ENCODE measurements around the gene SNX30.
"Not testable (repeated sequence)": the region's sequence is repeated elsewhere in the genome, so short reads cannot be mapped to it uniquely, and the experiment has no call there.

Gene SNX30

DNA sequence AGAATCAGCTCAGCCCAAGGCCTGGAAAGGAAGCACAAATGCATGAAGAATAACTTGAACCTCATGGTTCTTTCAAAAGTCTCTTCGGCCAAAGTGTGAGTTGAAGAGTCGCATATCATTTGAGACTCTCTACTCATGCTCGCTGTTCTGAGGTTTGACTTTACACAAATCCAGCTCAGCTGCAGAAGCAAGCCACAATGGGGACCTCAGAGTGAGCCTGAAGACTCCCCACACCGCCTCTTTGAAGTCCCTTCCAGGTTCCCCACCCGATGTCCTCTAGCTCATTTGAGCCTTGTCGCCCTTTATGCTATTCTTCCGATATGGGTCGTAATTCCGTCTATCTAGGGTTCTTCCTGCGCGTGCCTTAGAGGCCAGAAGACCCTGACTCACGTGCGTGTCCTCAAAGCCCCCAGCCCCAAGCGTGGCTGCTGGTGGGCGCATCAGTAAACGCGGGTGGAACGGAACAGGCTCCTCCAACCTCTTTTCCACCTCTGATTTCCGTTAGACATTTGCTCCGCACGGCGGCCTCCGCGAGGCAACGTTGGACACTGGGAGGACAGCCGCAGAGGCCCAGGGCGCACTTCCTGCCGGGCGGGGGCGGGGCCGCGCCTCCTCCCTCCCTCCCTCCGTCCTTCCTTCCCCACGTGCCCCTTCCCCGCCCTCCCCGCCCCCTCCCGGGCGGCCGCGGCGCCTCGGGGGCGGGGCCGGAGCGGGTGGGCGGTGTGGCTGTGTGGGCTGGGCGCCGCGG lies at the start of gene SNX30:
SNX30 (plus strand) TSS at position 745 of the 748 bp plus-strand sequence. CDS start 242 bp downstream, outside the sequence.
- peak; percentile 16 for DNase-seq

DNA sequence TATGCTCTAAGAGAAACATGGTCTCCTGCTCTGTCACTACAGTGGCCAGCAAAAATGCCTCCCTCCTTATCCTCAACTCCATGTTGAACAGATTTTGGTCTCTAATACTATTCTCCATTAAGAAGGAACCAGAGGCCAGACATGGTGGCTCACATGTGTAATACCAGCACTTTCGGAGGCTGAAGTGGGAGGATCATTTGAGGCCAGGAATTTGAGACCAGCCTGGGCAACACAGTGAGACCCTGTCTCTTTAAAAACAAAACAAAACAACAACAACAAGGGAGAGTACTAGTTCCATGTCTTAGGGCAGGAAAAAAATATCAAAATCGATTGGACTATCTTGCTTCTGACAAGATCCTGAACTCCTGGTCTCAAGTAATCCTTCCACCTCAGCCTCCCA lies 47.3 kb upstream of the SNX30 start:
- DNase-seq: no peak

DNA sequence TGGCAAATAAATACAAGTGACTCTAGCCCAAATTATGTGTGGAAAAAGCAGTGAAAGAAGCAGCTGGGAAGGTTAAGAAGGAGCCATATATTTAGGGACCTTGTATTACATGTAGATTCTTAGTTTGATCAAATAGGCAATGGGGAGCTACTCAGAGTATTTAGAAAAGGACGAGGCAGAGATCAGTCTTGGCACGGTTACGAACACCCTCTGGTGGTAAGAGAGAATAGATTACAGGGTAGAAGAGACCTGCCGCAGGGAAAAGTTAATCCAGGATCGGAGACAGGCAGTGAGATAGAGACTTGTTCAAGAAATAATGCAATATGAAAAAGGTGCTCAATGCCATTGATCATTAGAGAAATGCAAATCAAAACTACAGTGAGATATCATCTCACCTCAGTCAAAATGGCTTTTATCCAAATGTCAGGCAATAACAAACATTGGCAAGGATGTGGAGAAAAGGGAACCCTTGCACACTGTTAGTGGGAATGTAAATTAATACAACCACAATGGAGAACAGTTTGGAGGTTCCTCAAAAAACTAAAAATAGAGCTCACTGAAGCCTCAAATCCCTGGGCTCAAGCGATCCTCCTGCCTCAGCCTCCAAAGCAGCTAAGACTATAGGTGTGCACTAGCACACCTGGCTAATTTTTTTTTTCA lies 44.7 kb upstream of the SNX30 start:
- DNase-seq: no peak

- DNase-seq: no peak
Measured at GRCh38 chr9:112711050-112711689, 39.4 kb upstream of the SNX30 start.

DNA sequence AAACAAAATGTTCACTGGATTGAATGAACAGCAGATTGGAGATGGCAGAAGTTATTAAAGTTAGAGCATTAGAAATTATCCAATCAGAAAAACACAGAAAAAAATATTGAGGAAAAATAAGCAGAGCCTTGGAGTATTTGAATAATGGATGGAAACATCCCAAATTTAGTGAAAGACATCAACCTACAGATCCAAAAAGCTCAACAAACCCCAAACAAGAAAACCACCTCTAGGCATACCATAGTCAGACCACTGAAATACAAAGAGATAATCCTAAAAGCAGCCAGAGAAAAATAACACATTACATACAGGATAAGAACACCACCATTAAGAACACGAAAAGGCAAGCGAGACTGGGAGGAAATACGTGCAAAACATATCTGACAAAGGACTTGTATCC lies 37.9 kb upstream of the SNX30 start:
- DNase-seq: no peak

DNA sequence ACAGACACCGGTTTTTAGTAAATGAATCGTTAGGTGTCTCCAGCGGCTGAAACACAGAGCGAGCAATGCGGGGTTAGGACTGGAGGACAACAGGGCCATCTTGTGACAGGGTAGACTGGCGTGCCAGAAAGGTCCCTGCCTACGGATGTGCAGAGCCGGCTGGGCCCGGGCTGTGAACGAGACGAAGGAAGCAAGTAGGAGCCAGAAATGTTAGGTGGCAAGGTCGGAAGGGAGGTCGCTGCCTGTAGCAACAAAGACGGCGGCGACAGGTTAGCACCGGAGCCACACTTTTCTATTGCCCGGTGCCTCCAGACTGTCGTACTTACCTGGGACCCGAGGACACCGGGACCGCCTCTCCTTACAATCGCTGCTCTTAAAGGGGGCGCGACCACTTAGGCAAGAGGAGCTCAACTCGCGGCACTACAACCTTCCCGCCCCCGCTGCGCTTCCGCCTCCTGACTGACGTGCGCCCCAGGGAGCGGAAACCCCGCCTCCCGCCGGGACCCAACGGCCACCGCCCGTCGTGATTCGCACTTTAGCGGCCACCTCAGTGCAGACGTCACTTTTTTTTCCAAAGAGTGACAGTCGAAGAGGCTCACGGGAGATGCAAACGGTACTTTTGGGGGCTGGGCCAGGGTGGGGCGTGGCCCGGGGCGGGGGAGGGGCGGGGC lies 32.8 kb upstream of the SNX30 start, which contains the start of gene INIP:
INIP (minus strand) TSS at position 457 of the 671 bp plus-strand sequence. CDS start 1,632 bp downstream, outside the sequence.
- peak; percentile 82 for DNase-seq

- DNase-seq: no peak
Measured at GRCh38 chr9:112719241-112719691, 31.3 kb upstream of the SNX30 start.

DNA sequence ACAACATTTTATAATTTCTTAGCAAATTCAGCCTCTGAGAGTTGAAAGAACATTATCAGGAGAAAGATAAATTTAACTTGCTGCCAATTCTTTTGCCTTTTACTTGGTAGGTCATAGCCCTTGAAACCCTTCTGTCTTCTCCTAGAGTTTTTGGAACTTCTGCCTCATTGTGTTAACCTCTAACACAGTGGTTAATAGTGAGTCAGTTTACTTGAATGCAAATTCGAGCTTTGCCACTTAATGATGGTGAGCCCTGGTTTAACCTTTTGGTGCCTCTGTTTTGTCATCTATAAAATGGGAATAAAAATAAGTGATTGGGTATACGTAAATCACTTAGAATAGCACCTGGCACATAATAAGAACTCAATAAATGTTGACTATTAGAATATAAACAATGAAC lies 30.9 kb upstream of the SNX30 start:
- DNase-seq: no peak

- no peak for DNase-seq
Measured at GRCh38 chr9:112720113-112720780, 30.3 kb upstream of the SNX30 start.

GRCh38 chr9:112722749-112723148 lies 27.8 kb upstream of the SNX30 start:
- DNase-seq: not testable (repeated sequence)

DNA sequence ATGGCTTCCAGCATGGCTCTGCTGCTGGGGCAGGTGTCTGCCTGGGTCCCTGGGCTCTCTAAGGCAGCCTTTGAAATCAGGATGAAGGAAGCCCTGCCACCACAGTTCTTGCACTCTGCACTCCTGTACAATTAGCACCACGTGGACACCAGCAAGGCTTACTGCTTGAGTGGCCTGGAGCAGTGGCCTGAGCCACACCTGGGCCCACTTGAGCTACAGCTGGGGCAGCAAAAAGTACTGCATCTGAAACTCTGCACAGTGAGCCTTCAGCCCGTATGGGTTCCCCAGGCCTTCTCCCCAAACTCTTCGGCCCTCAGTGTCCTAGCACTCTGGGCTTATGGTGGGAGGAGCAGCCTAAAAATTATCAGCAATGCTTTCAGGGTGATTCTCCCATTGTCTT lies 24.6 kb upstream of the SNX30 start:
- no peak for DNase-seq

DNA sequence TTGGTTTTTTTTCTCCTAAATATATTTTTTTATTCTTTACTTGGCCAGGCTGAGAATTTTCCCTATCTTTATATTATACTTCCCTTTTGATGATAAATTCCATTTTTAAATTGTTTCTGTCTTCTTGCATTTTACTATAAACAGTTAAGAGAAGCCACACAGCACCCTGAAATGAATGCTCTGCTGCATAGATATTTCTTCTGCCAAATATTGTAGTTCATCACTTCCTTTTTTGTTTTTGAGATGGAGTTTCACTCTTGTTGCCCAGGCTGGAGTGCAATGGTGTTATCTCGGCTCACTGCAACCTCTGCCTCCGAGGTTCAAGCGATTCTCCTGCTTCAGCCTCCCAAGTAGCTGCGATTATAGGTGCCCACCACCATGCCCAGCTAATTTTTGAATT lies 24.1 kb upstream of the SNX30 start:
- DNase-seq: no peak

DNA sequence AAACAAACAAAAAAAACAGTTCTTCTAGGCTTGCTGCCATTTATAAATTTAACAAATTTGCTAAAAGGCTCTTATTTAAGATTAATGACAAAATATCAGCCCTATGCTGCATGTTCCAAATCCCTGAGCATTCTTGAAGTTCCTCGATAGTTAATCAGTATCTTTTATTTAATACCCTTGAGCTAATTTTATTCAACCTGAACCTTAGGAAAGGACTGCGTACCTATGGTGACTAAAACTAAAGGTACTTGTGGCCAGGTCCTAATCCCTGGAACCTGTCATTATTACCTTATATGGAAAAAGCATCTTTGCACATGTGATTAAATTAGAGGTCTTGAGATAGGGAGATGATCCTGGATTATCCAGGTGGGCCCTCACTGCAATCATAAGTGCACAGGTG lies 22.2 kb upstream of the SNX30 start:
- no peak for DNase-seq

DNA sequence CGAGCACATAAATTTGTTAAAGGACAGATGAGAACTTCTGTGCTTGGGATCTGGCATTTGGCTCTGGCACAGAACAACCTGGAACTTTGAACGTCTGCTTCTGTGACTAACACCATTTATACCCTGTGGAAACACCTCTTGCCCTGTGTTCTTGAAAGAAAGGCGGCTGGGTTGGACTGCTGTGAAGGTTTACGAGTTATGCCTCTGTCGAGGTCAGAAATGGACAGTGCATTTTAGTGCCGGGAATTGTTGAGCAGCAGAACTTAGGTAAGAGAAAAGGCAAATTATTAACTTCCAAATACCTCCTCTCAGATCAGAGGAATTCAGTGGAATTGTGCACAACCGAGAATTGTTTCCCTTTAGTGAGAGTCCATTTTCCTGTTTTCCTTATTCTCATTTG lies 18.6 kb upstream of the SNX30 start:
- no peak for DNase-seq

DNA sequence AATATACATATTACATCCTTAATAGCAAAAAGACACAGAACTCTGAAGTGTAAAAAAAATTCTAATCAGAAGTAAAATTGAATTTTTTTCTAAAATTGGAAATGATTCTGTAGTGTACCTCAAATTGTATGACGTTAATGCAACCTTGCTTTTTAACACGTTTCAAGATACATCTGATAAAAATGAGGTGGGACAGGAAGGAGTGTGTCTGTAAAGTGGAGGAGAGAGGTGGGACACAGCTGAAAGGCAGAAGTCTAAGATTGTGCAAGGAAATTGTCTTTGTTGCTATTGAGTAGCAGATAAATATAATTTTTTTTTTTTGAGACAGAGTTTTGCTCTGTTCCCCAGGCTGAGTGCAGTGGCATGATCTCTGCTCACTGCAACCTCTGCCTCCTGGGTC lies 15.7 kb upstream of the SNX30 start:
- no peak for DNase-seq

DNA sequence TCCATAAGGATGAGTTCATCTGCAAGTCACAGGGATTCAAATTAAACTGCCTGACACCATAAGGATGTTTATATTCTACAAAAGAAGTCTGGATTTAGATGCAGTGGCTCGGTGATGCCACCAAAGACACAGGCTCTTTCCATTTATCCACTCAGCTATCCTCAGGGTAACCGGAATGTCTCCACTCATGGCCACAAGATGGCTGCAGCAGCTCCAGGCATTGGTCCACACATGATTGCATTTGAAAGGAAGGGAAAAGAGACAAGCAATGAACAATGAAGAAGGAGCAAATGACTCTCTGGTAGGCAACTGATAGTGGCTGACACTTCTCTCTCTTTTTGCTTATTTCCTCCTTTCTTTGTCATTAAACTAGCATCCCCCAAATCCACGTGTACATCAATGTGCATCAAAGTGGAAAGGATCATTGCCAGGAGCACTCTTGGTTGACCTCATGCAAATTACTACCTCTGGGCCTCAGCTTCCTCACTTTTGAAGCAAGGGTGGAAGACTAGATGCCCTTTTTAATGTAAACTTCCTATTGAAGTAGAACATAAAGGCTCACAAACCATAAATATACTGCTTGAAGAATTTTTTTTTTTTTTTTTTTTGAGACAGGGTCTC lies 7.2 kb upstream of the SNX30 start:
- DNase-seq: no peak

- DNase-seq: no peak
Measured at GRCh38 chr9:112744177-112744576, 6.4 kb upstream of the SNX30 start.

DNA sequence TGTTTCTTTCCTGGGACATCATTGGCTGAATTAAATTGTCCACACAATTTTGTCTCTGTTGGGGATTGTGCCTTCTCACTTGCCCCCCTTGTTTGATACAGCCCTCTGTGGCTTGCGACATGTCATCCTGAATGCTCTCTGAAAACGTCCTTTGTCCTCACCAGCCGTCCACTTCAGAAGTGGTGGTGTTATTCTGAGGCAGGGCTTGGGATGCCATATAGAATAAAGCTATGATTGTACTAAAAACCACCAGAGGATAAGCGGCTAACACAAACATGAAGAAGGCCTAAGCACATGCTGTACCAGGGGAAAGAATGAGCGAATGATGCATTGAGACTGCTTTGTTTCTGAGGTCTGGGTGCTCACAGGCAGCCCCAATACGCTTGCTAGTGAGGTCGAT lies 3.5 kb upstream of the SNX30 start:
- no peak for DNase-seq

- DNase-seq: no peak
Measured at GRCh38 chr9:112750764-112751055, 150 bp downstream of the SNX30 start.

DNA sequence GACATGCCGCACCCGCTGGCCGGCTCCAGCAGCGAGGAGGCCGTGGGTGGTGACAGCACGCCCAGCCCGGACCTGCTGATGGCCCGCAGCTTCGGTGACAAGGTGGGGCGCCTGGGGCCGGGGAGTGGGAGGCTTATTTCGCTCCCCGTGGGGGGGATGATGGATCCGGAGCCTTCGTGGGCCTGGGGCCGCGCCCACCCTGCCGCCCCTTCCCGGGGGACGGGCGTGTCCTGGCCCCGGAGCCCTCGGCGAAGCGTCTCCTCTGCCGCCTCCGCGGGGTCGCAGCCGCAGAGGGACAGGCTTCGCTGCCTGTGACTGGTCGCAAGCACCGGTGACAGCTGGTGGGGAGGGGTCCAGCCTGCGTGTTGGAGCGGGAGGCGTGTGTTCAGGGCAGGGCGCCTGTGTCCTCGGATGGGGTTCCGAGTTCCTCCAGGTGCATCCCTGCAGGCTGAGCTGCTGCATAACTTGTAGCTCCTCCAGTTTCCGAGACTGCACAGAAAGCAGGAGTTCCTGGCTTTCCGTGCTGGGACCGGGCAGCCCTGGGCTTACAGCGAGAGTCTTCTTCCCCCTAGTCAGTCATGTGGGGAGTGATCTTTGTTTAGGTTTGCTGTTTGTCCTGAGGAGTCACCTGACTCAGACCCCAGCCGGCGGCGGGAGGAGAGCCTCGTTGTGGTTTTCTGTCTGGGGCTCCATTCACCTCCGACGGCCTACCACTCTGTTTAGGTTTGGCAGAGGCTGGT lies 666 bp downstream of the SNX30 start:
- no peak for DNase-seq

- DNase-seq: no peak
Measured at GRCh38 chr9:112752334-112753125, 2.0 kb downstream of the SNX30 start.
